A673 (cell line): ENCODE results near the gene DAPK1. TPM values are rescaled to one million over a fixed set of nuclear protein-coding genes. Genes with fewer than 3 reads are reported as not detected.
"Not testable (repeated sequence)": the region's sequence is repeated elsewhere in the genome, so short reads cannot be mapped to it uniquely, and the experiment has no call there.

Source experiments
- BruUV-seq: library from RNA; stranded (reverse); fragments of 400-500 nt; replicated peaks from 2 replicates; lab custom pipeline; 2021; lab: Mats Ljungman, UMichigan
- CTCF ChIA-PET: fragments of 300-600 bp; sonication (Branson Sonifier 250); formaldehyde crosslinking; loops from one replicate; lab custom pipeline; 2022; ENCODE audit warnings: antibody characterized with exemption; lab: Charles Lee
- POLR2A ChIA-PET: fragments of 300-600 bp; sonication (Branson Sonifier 250); formaldehyde crosslinking; loops from one replicate; lab custom pipeline; 2022; ENCODE audit warnings: antibody characterized with exemption; ENCODE audit not compliant: low non-redundant PET; lab: Charles Lee
- DNase-seq: peaks from one replicate; pipeline ENCODE4 v3.0.0-alpha.2; 2015; ENCODE audit warnings: low spot score
- H3K27ac ChIP-seq: fragments of 200-600 bp; sonication (generic); 2 replicates; pipeline ENCODE4 v1.5.1; 2016; ENCODE audit warnings: mixed run types, low read depth, mild to moderate bottlenecking, mixed read lengths, antibody characterized with exemption, low read length; ENCODE audit not compliant: poor library complexity, severe bottlenecking
- H3K27me3 ChIP-seq: fragments of 200-600 bp; sonication (generic); replicated peaks from 2 replicates; pipeline ENCODE4 v1.6.1; 2017; ENCODE audit warnings: mixed run types, low read depth, mild to moderate bottlenecking, mixed read lengths, antibody characterized with exemption, low read length; ENCODE audit not compliant: insufficient read depth, poor library complexity
- H3K36me3 ChIP-seq: fragments of 200-600 bp; sonication (generic); 2 replicates; pipeline ENCODE4 v1.6.1; 2016; ENCODE audit warnings: mixed run types, mild to moderate bottlenecking, mixed read lengths, antibody characterized with exemption, low read length; ENCODE audit not compliant: insufficient read depth, poor library complexity, severe bottlenecking
- H3K4me1 ChIP-seq: fragments of 200-600 bp; sonication (generic); 2 replicates; pipeline ENCODE4 v1.6.1; 2017; ENCODE audit warnings: mixed run types, mild to moderate bottlenecking, mixed read lengths, antibody characterized with exemption, low read length; ENCODE audit not compliant: insufficient read depth, poor library complexity, severe bottlenecking
- H3K4me3 ChIP-seq: fragments of 200-600 bp; sonication (generic); 2 replicates; pipeline ENCODE4 v1.5.1; 2016; ENCODE audit warnings: low read depth, mixed run types, mild to moderate bottlenecking, mixed read lengths, low read length; ENCODE audit not compliant: poor library complexity, severe bottlenecking
- H3K9me3 ChIP-seq: fragments of 200-600 bp; sonication (generic); 2 replicates; pipeline ENCODE4 v1.6.1; 2016; ENCODE audit warnings: mixed run types, low read depth, mild to moderate bottlenecking, mixed read lengths, antibody characterized with exemption, low read length; ENCODE audit not compliant: poor library complexity, severe bottlenecking
- EZH2 ChIP-seq: fragments of 200-600 bp; sonication (generic); IDR thresholded peaks from 2 replicates; pipeline ENCODE4 v1.6.1; 2017; ENCODE audit warnings: borderline replicate concordance, low read depth, mild to moderate bottlenecking, mixed read lengths, antibody characterized with exemption, low read length; ENCODE audit not compliant: poor library complexity, severe bottlenecking
- intact Hi-C: fragments of 100-400 bp; cut with micrococcal nuclease; formaldehyde crosslinking; loops from one replicate; pipeline ENCODE4 v1.10.0; 2022; ENCODE audit not compliant: unreplicated experiment
- total RNA-seq: library from RNA; stranded (reverse); gene quantifications from 2 replicates; pipeline ENCODE4 v1.2.3, GENCODE V29; 2021
- TF ChIP-seq, protein P1 (sequence below): fragments of 300-800, 200-600 bp; sonication (generic); conservative IDR thresholded peaks from 2 replicates; pipeline ENCODE4 v1.5.1; 2017; ENCODE audit warnings: low read depth, mild to moderate bottlenecking, antibody characterized with exemption, low read length, moderate library complexity, mixed read lengths

Gene DAPK1
- total RNA-seq, 1 experiment from 2014 or later = 380 TPM

DNA sequence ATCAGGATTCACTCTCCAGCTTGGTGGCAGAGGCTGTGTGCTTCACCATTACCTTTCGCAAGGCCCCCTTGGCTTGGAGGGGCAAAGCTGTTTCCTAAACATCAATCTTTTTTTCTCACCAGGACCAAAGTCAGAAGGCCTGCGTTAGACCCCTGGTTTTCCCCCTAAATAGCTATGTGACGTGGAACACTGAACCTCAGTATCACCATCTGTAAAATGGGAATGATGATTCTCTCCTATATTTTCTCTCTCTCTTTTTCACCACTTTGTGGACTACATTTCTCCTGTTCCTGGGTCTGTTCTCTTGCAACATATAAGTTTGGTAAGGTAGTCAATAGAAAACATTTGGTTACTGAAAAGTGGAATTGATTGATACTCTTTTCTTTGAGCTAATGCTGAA lies 50.5 kb downstream of the DAPK1 start:
- POLR2A ChIA-PET = no interaction called here

DNA sequence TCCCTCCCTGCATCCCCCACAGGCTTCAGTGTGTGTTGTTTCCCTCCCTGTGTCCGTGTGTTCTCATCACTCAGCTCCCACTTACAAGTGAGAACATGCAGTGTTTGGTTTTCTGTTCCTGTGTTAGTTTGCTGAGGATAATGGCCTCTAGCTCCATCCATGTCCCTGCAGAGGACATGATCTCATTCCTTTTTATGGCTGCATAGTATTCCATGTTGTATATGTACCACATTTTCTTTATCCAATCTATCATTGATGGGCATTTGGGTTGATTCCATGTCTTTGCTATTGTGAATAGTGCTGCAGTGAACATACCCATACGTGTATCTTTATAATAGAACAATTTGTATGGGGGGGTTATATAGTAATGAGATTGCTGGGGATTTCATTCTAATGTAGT lies 51.4 kb downstream of the DAPK1 start:
- H3K4me1 ChIP-seq = peaks cover 48% of the 10 kb centered on the region
- H3K36me3 ChIP-seq = peaks cover 26% of the 10 kb centered on the region
- CTCF ChIA-PET, DNase-seq, H3K27me3 ChIP-seq, BruUV-seq, POLR2A ChIA-PET, intact Hi-C loops, H3K27ac ChIP-seq, H3K4me3 ChIP-seq, H3K9me3 ChIP-seq: not testable (repeated sequence)

More for the DNA sequence above, 50.5 kb downstream of the DAPK1 start:
- H3K4me3 ChIP-seq = no peak overlapping the region
- no peak for TF ChIP-seq EZH2
- TF ChIP-seq, protein P1, sequence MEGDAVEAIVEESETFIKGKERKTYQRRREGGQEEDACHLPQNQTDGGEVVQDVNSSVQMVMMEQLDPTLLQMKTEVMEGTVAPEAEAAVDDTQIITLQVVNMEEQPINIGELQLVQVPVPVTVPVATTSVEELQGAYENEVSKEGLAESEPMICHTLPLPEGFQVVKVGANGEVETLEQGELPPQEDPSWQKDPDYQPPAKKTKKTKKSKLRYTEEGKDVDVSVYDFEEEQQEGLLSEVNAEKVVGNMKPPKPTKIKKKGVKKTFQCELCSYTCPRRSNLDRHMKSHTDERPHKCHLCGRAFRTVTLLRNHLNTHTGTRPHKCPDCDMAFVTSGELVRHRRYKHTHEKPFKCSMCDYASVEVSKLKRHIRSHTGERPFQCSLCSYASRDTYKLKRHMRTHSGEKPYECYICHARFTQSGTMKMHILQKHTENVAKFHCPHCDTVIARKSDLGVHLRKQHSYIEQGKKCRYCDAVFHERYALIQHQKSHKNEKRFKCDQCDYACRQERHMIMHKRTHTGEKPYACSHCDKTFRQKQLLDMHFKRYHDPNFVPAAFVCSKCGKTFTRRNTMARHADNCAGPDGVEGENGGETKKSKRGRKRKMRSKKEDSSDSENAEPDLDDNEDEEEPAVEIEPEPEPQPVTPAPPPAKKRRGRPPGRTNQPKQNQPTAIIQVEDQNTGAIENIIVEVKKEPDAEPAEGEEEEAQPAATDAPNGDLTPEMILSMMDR = no peak
- no peaks in the 10 kb centered on the region for H3K27me3 ChIP-seq
- no TSS peak for BruUV-seq
- DNase-seq = no peak
- H3K36me3 ChIP-seq = peaks cover 33% of the 10 kb centered on the region
- peaks cover 44% of the 10 kb centered on the region for H3K4me1 ChIP-seq
- intact Hi-C loops = no loop called here
- H3K27ac ChIP-seq = no peak overlapping the region
- no peaks in the 10 kb centered on the region for H3K9me3 ChIP-seq
- CTCF ChIA-PET = no interaction called here

DNA sequence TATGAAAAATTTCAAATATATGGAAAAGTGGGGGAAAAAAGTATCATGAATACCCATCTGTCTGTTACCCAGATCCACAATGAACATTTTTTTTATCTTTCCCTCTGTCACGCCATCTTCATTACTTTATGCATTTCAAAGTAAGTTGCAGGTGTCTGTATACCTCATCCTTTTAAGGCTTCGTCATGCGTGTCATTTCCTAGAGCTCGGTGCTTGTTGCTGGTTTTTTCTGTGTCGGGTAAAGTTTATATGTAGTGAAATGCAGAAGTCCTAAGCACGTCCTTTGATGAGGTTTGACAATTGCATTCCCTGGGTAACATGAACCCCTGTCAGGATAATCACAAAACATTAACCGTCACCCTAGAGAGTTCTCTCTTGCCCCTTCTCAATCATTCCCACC lies 52.1 kb downstream of the DAPK1 start:
- no peak for TF ChIP-seq EZH2
- TF ChIP-seq, protein P1 = no peak
- Histone ChIP-seq H3K36me3 (peaks cover 25% of the 10 kb centered on the region), H3K27ac (peak overlapping the region; percentile 19), H3K4me1 (peaks cover 55% of the 10 kb centered on the region), H3K4me3 (no peak overlapping the region), H3K9me3 (no peaks in the 10 kb centered on the region), H3K27me3 (no peaks in the 10 kb centered on the region)
- BruUV-seq = no TSS peak
- intact Hi-C loops = no loop called here
- POLR2A ChIA-PET = interaction anchor here (0.6 kb wide), 1 partner anchor 1267 kb away, joined by 3 read pairs; no protein-coding TSS in a partner anchor
- CTCF ChIA-PET = no interaction called here
- no peak for DNase-seq
